Gastroesophageal sphincter (tissue), 4 donors: ENCODE results near the gene C12orf57. TPM values are rescaled to one million over a fixed set of nuclear protein-coding genes. Genes with fewer than 3 reads are reported as not detected.

Source experiments
- ATAC-seq: fragments of 150-250 bp; one replicate; pipeline ENCODE4 v1.9.1; 2016; ENCODE audit warnings: mild to moderate bottlenecking, moderate library complexity
- H3K27ac ChIP-seq, 4 donors: fragments of 200-600 bp; sonication (generic) in 3 of 4; 1 replicate in 3 of 4; 2 replicates in 1 of 4; pipeline ENCODE4 v1.5.1; 2016 to 2019
- H3K27me3 ChIP-seq: fragments of 200-600 bp; sonication (generic); one replicate; pipeline ENCODE4 v1.5.1; 2019
- H3K36me3 ChIP-seq, 2 donors: fragments of 200-600 bp; sonication (generic); one replicate each; pipeline ENCODE4 v1.5.1; 2019; ENCODE audit warnings: control low read depth in 1 of 2
- H3K4me1 ChIP-seq, 3 donors: fragments of 200-600 bp; sonication (generic); 1 replicate in 2 of 3; 2 replicates in 1 of 3; pipeline ENCODE4 v1.5.1; 2016 to 2019; ENCODE audit warnings: control low read depth in 2 of 3
- H3K4me3 ChIP-seq, 2 donors: fragments of 200-600 bp; sonication (generic); one replicate each; pipeline ENCODE4 v1.5.1; 2019; ENCODE audit warnings: mild to moderate bottlenecking in 1 of 2, moderate library complexity in 1 of 2
- H3K9me3 ChIP-seq, 3 donors: fragments of 200-600 bp; sonication (generic); one replicate each; pipeline ENCODE4 v1.5.1; 2017 to 2019; ENCODE audit warnings: control low read depth in 2 of 3
- EP300 ChIP-seq: sonication (generic); formaldehyde crosslinking; IDR thresholded peaks from one replicate; pipeline ENCODE4 v1.6.1; 2017; ENCODE audit warnings: antibody characterized with exemption, mild to moderate bottlenecking
- POLR2A ChIP-seq, 2 donors: fragments of 450-650 bp; IDR thresholded peaks; one replicate each; pipeline ENCODE4 v1.6.1; 2017; ENCODE audit warnings: antibody characterized with exemption in 2 of 2, mild to moderate bottlenecking in 2 of 2, moderate library complexity in 1 of 2
- POLR2AphosphoS5 ChIP-seq: sonication (generic); formaldehyde crosslinking; IDR thresholded peaks from one replicate; pipeline ENCODE4 v1.6.1; 2017; ENCODE audit warnings: antibody characterized with exemption
- WGBS, 2 donors: methylation state at CpG; one replicate each; pipeline ENCODE4 v1.1.5; 2018; ENCODE audit warnings: low coverage in 1 of 2; 5-methylcytosine and 5-hydroxymethylcytosine counted together
- total RNA-seq, 4 donors: library from RNA; depleted of rRNA; stranded (reverse); fragments of >200 nt; gene quantifications; one replicate each; pipeline ENCODE4 v1.1.0, GENCODE V29; 2016
- TF ChIP-seq, protein P1 (sequence below), 4 experiments: fragments of 200-600 bp in 2 of 4; fragments of 450-650 bp in 2 of 4; sonication (generic) in 1 of 4; IDR thresholded peaks; one replicate each; pipeline ENCODE4 v1.5.1; 2017 to 2019; ENCODE audit warnings: antibody characterized with exemption in 4 of 4, mild to moderate bottlenecking in 2 of 4, moderate library complexity in 2 of 4

Gene C12orf57
- total RNA-seq, 4 donors from 2014 or later: 172 to 521 (median 367) TPM

DNA sequence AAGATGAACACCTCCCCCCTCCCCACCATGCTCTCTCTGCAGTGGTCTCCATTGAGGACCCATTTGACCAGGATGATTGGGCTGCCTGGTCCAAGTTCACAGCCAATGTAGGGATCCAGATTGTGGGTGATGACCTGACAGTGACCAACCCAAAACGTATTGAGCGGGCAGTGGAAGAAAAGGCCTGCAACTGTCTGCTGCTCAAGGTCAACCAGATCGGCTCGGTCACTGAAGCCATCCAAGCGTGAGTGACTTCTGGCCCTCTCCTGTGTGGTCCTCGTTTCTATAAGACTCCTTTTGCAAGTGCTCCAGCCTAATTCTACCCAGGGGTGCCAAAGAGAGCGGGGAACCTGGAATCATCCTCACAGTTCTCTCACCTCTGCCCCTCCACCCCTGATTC lies 22.3 kb upstream of the C12orf57 start:
- H3K36me3 ChIP-seq: peaks cover 0 to 73% of the 10 kb centered on the region in 2 donors
- ATAC-seq: no peak

DNA sequence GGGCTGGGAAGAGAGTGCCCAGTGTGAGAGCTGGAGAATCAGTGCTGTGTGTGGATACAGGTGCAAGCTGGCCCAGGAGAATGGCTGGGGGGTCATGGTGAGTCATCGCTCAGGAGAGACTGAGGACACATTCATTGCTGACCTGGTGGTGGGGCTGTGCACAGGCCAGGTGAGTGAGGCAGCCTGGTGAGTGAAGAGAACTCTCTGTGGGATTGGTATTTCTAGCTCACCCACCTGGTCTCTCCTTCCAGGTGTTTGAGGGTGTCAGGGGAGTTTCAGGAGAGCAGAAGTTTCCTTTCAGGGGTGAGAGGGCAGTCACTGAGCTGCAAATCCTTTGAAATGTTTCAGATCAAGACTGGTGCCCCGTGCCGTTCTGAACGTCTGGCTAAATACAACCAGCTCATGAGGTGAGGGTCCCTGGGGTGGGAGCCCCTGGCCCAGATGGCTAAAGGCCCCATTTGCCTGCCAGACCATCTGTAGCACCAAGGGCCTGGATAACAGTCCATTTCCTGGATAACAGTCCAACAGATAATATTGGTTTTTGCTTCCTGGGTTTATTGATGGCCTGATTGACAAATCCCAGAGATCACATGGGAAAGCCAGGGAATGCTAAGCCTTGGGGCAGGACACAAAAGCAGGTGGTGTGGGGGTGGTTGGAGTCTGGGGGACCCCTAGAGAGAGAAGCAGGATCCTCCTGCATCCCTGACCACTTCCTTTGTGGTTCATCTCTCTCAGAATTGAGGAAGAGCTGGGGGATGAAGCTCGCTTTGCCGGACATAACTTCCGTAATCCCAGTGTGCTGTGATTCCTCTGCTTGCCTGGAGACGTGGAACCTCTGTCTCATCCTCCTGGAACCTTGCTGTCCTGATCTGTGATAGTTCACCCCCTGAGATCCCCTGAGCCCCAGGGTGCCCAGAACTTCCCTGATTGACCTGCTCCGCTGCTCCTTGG lies 21.6 kb upstream of the C12orf57 start:
- no peak for ATAC-seq
- WGBS, 2 donors: 62 to 87% methylated on average over 3 of the region's 9 CpGs
- peak overlapping the region in 2 of 4 donors; percentile 19 to 31 for H3K27ac ChIP-seq

More for the DNA sequence above, 22.3 kb upstream of the C12orf57 start:
- H3K4me3 ChIP-seq: no peak overlapping the region
- H3K4me1 ChIP-seq: peaks cover 9 to 33% (median 16%) of the 10 kb centered on the region in 3 donors
- TF ChIP-seq EP300: no peak
- no peak for TF ChIP-seq POLR2A (IDR thresholded peaks at IDR 0.05)
- TF ChIP-seq, protein P1, sequence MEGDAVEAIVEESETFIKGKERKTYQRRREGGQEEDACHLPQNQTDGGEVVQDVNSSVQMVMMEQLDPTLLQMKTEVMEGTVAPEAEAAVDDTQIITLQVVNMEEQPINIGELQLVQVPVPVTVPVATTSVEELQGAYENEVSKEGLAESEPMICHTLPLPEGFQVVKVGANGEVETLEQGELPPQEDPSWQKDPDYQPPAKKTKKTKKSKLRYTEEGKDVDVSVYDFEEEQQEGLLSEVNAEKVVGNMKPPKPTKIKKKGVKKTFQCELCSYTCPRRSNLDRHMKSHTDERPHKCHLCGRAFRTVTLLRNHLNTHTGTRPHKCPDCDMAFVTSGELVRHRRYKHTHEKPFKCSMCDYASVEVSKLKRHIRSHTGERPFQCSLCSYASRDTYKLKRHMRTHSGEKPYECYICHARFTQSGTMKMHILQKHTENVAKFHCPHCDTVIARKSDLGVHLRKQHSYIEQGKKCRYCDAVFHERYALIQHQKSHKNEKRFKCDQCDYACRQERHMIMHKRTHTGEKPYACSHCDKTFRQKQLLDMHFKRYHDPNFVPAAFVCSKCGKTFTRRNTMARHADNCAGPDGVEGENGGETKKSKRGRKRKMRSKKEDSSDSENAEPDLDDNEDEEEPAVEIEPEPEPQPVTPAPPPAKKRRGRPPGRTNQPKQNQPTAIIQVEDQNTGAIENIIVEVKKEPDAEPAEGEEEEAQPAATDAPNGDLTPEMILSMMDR (IDR thresholded peaks at IDR 0.05): no peak
- no peak for TF ChIP-seq POLR2AphosphoS5
- no peaks in the 10 kb centered on the region for H3K27me3 ChIP-seq
- H3K9me3 ChIP-seq: no peaks in the 10 kb centered on the region
- no peak overlapping the region for H3K27ac ChIP-seq
- WGBS, 2 donors: 69 to 74% methylated on average over 3 to 5 of the region's 7 CpGs

DNA sequence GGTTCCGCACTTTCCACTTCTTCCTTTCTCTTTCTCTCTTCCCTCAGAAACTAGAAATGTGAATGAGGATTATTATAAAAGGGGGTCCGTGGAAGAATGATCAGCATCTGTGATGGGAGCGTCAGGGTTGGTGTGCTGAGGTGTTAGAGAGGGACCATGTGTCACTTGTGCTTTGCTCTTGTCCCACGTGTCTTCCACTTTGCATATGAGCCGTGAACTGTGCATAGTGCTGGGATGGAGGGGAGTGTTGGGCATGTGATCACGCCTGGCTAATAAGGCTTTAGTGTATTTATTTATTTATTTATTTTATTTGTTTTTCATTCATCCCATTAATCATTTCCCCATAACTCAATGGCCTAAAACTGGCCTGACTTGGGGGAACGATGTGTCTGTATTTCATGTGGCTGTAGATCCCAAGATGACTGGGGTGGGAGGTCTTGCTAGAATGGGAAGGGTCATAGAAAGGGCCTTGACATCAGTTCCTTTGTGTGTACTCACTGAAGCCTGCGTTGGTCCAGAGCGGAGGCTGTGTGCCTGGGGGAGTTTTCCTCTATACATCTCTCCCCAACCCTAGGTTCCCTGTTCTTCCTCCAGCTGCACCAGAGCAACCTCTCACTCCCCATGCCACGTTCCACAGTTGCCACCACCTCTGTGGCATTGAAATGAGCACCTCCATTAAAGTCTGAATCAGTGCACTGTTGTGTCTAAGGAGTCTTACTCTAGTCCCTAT lies 20.7 kb upstream of the C12orf57 start:
- Histone ChIP-seq H3K4me1 (peaks cover 9 to 40% (median 19%) of the 10 kb centered on the region in 3 donors), H3K27me3 (no peaks in the 10 kb centered on the region), H3K4me3 (no peak overlapping the region), H3K36me3 (peaks cover 0 to 57% of the 10 kb centered on the region in 2 donors), H3K27ac (peak overlapping the region in 3 of 4 donors; percentile 19 to 100 (median 97)), H3K9me3 (no peaks in the 10 kb centered on the region)
- 51 to 73% methylated on average over 7 to 8 of the region's 10 CpGs for WGBS, 2 donors
- no peak for ATAC-seq
- TF ChIP-seq, protein P1 (IDR thresholded peaks at IDR 0.05): no peak
- TF ChIP-seq POLR2AphosphoS5 (no peak), EP300 (no peak), POLR2A (IDR thresholded peaks at IDR 0.05) (no peak)

More for the DNA sequence above, 21.6 kb upstream of the C12orf57 start:
- TF ChIP-seq, protein P1 (IDR thresholded peaks at IDR 0.05): no peak
- TF ChIP-seq EP300: no peak
- no peak for TF ChIP-seq POLR2AphosphoS5
- TF ChIP-seq POLR2A (IDR thresholded peaks at IDR 0.05): no peak
- H3K36me3 ChIP-seq: peaks cover 0 to 66% of the 10 kb centered on the region in 2 donors
- H3K27me3 ChIP-seq: no peaks in the 10 kb centered on the region
- no peak overlapping the region for H3K4me3 ChIP-seq
- H3K9me3 ChIP-seq: no peaks in the 10 kb centered on the region
- peaks cover 9 to 40% (median 19%) of the 10 kb centered on the region in 3 donors for H3K4me1 ChIP-seq

DNA sequence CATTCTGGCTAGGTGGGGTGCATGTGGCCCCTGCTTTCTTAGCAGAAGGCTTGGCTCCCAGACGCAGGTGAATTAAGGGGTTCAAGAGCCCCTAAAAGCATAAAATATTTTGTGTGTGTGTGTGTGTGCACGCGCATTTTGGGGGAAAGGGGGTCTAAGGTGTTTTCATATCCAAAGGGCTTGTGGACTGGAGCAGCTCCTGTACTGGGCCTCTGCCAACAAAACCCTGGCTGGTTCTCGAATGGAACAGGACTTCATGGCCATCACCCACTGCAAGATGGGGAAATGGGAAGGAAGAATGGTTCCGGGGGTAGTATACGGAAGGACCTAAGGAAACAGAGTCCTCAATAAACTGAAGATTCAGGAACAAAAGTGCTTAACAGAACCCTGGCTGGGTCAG lies 20.0 kb upstream of the C12orf57 start:
- Histone ChIP-seq H3K27ac (peak overlapping the region in 3 of 4 donors; percentile 91 to 100 (median 97)), H3K27me3 (no peaks in the 10 kb centered on the region), H3K4me3 (no peak overlapping the region), H3K9me3 (no peaks in the 10 kb centered on the region), H3K4me1 (peaks cover 9 to 43% (median 19%) of the 10 kb centered on the region in 3 donors), H3K36me3 (peaks cover 0 to 50% of the 10 kb centered on the region in 2 donors)
- ATAC-seq: no peak
- TF ChIP-seq POLR2A (IDR thresholded peaks at IDR 0.05) (no peak), EP300 (no peak), POLR2AphosphoS5 (no peak)
- TF ChIP-seq, protein P1 (IDR thresholded peaks at IDR 0.05): no peak
- 20 to 52% methylated on average over 1 to 5 of the region's 6 CpGs for WGBS, 2 donors
